Measurements from ENCODE around the gene TAF1. TPM values are rescaled to one million over a fixed set of nuclear protein-coding genes. Genes with fewer than 3 reads are reported as not detected.
A peak's percentile ranks its signal among the peaks of the same experiment; 100 is the strongest.
"Not testable (repeated sequence)": the region's sequence is repeated elsewhere in the genome, so short reads cannot be mapped to it uniquely, and the experiment has no call there.

Gene TAF1
- total and polyA plus RNA-seq, 9 of the 15 experiments (the other 6 are each of a cell fraction or from before 2014, with no cell fraction given), result 6.4 to 45.1 (median 38.1) TPM

GRCh38 chrX:71451518-71451917, 85.4 kb downstream of the TAF1 start:
- POLR2A ChIA-PET; H3K4me2 ChIP-seq (ENCODE audit: insufficient read depth, low read length); H3K79me2 ChIP-seq (ENCODE audit: control insufficient read depth, insufficient read depth, low read length); BruUV-seq (replicated peaks); H4K20me1 ChIP-seq (replicated peaks; ENCODE audit: control insufficient read depth, insufficient read depth, low read length); H3K9me3 ChIP-seq (replicated peaks; ENCODE audit: control insufficient read depth, insufficient read depth, low read depth, low read length); H3K27me3 ChIP-seq (ENCODE audit: control insufficient read depth in 2 of 2, insufficient read depth in 2 of 2, low read length in 2 of 2); H3K4me3 ChIP-seq; CTCF ChIA-PET (ENCODE audit: low intra/inter-chr PET ratio); in situ Hi-C loops (cut with MboI); DNase-seq (ENCODE audit: extremely low read depth in 1 of 4, low spot score in 3 of 4); H3K9me1 ChIP-seq (ENCODE audit: control insufficient read depth, insufficient read depth, low read length); FAIRE-seq; H2AFZ ChIP-seq (ENCODE audit: low read depth, low read length); TF ChIP-seq NR2C1 (tag; IDR thresholded peaks at IDR 0.05): not testable (repeated sequence)
- Histone ChIP-seq H3K4me1 (replicated peaks in 1 of 2; ENCODE audit: control insufficient read depth in 2 of 2, insufficient read depth in 2 of 2, low read length in 2 of 2) (peaks cover 18 to 22% of the 10 kb centered on the region in 2 experiments; a peak in 4 of 5 replicates), H3K27ac (ENCODE audit: extremely low read depth, low read depth, low read length) (peak overlapping the region; percentile 78; the same call in 2 of the 3 replicates), H3K9ac (ENCODE audit: insufficient read depth in 1 of 2, low read depth in 2 of 2, low read length in 2 of 2) (0 out of 4 replicates have a peak overlapping the region, but pooled peaks of 1 of the 2 experiments have one; percentile 53), H3K36me3 (ENCODE audit: control insufficient read depth, insufficient read depth, low read length) (peaks cover 59% of the 10 kb centered on the region)
- ATAC-seq, result peak; percentile 61
- 40% methylated on average over 1 of the region's 6 CpGs for WGBS (ENCODE audit: insufficient coverage, low coverage, missing lambda C conversion rate)
- TF ChIP-seq CBFA2T2 (conservative IDR thresholded peaks at IDR 0.05) (peak; percentile 67), NFIC (IDR thresholded peaks at IDR 0.05) (0 out of 2 replicates have a peak, but pooled peaks have one; percentile 8), MNT (conservative IDR thresholded peaks at IDR 0.05) (peak; percentile 57 to 63; a peak in 3 of 4 replicates), TAL1 (IDR thresholded peaks at IDR 0.05) (peak; percentile 62), SOX6 (IDR thresholded peaks at IDR 0.05) (peak; percentile 20; the same call in 1 of the 2 replicates), CBFA2T3 (IDR thresholded peaks at IDR 0.05) (peak; percentile 76), NR2C1 (IDR thresholded peaks at IDR 0.05) (0 out of 2 replicates have a peak, but pooled peaks have one; percentile 23), CXXC5 (CRISPR knock-in tag; IDR thresholded peaks at IDR 0.05) (peak; percentile 26), NCOR1 (IDR thresholded peaks at IDR 0.05) (peak; percentile 39; the same call in 1 of the 2 replicates), SMARCE1 (IDR thresholded peaks at IDR 0.05) (peak; percentile 10; the same call in 1 of the 2 replicates), ARID1B (IDR thresholded peaks at IDR 0.05) (peak; percentile 48), KDM1A (IDR thresholded peaks at IDR 0.05) (0 out of 4 replicates have a peak, but pooled peaks of 1 of the 2 experiments have one; percentile 10)
- intact Hi-C loops (cut with micrococcal nuclease), result loop anchor here (5.0 kb wide), 1 partner anchor 81 kb away; the partner anchor contains the start of gene OGT

Data from K562 (cell line).